T47D (cell line): ENCODE data around the gene FBXO28.
"Not testable (repeated sequence)": the region's sequence is repeated elsewhere in the genome, so short reads cannot be mapped to it uniquely, and the experiment has no call there.

Experiments
- DNase-seq, 2 experiments: peaks; one replicate each; pipeline versions ENCODE4 v3.0.0 to v3.0.0-alpha.2; 2011 to 2012; ENCODE audit warnings: low read depth in 1 of 2, low spot score in 1 of 2
- JUND ChIP-seq: IDR thresholded peaks from 2 replicates; pipeline ENCODE4 v1.6.1; 2012; ENCODE audit warnings: low read depth
- in situ Hi-C: cut with HindIII; loops from 2 replicates; pipeline ENCODE4 v1.10.0; 2016; ENCODE audit warnings: low sequenced_read_pairs, low pct_unique_long_range_greater_than_20kb

FBXO28 gene

DNA sequence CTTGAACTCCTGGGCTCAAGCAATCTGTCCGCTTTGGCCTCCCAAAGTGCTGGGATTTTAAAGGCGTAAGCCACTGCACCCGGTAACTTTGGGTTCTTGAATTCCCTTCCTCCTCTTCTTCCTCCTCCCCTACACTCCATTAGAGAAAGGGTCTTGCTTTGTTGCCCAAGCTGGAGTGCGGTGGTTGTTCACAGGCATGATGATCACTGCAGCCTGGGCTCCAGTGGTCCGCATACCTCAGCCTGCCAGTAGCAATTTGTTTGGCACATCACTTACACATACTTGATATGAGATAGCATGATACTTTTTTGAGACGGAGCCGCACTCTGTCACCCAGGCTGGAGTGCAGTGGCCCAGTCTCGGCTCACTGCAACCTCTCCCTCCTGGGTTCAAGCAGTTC, 71.3 kb downstream of the FBXO28 start:
- TF ChIP-seq JUND, result no peak
- DNase-seq, result no peak
- in situ Hi-C loops, result no loop called here

GRCh38 chr1:224188286-224188685, 74.4 kb downstream of the FBXO28 start:
- no peak for DNase-seq
- in situ Hi-C loops, result no loop called here
- TF ChIP-seq JUND, result no peak

GRCh38 chr1:224189561-224189960, 75.7 kb downstream of the FBXO28 start:
- no peak for TF ChIP-seq JUND
- in situ Hi-C loops, result no loop called here
- no peak for DNase-seq

DNA sequence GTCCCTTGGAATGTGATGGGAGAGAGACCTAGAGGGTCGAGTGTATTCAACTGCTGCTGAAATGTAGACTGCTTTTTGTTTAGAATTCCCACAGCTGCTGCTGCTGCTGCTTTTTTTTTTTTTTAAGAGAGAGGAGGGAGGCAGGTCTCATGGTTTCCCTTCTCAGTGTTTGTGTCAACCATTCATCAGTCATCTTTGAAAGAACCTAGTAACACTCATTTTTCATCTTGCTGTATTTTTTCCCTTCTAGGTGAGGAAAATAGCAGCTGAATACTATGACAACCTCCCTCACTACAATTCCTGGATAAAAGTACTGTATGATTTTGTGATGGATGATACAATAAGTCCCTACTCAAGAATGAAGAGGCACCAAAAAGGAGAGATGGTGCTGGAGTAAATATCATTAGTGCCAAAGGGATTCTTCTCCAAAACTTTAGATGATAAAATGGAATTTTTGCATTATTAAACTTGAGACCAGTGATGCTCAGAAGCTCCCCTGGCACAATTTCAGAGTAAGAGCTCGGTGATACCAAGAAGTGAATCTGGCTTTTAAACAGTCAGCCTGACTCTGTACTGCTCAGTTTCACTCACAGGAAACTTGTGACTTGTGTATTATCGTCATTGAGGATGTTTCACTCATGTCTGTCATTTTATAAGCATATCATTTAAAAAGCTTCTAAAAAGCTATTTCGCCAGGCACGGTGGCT, 78.3 kb downstream of the FBXO28 start:
- TF ChIP-seq JUND, result no peak
- in situ Hi-C loops, result no loop called here
- no peak for DNase-seq

DNA sequence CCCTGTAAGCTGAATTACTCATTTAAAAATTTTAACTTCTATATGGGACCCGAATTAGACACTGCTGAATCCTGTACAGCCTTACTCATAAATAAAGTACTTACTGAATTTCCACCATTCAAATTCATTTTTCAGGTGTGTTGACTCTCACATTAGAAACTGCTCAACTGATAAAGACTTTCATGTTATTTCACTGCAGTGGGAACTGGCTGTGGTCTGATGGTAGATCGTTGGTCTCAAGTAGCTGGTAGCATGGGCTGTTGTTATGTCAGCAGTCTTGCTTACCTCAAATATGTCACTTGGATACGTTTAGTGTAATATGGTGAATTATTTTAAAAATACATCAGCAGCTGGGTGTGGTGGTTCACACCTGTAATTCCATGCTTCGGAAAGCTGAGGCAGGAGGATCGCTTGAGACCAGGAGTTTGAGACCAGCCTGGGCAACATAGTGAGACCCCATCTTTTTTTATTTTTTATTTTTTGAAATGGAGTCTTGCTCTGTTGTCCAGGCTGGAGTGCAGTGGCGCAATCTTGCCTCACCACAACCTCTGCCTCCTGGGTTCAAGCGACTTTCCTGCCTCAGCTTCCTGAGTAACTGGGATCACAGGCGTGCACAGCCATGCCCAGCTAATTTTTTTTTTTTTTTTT, 79.5 kb downstream of the FBXO28 start:
- TF ChIP-seq JUND, result no peak
- DNase-seq, result no peak
- in situ Hi-C loops, result no loop called here

GRCh38 chr1:224196813-224197600, 83.1 kb downstream of the FBXO28 start:
- peak in 1 of 2 experiments; percentile 79 for DNase-seq
- no peak for TF ChIP-seq JUND
- in situ Hi-C loops, result no loop called here

- in situ Hi-C loops, result no loop called here
- no peak for DNase-seq
- no peak for TF ChIP-seq JUND
These were observed 84.7 kb downstream of the FBXO28 start for GRCh38 chr1:224198572-224198971.

GRCh38 chr1:224199679-224200078, 85.8 kb downstream of the FBXO28 start:
- TF ChIP-seq JUND, result no peak
- in situ Hi-C loops, result no loop called here
- peak in 1 of 2 experiments; percentile 85 for DNase-seq

- DNase-seq, result peak in 1 of 2 experiments; percentile 41
- in situ Hi-C loops, result no loop called here
- TF ChIP-seq JUND, result no peak
These were observed 87.5 kb downstream of the FBXO28 start for GRCh38 chr1:224201383-224201782.

- TF ChIP-seq JUND, result no peak
- in situ Hi-C loops, result no loop called here
- DNase-seq, result no peak
These were observed 87.9 kb downstream of the FBXO28 start for GRCh38 chr1:224201853-224202252.

GRCh38 chr1:224203243-224204016, 89.5 kb downstream of the FBXO28 start:
- DNase-seq, result peak in 1 of 2 experiments; percentile 95
- in situ Hi-C loops, result no loop called here
- TF ChIP-seq JUND, result no peak; the same call in 1 of the 2 replicates

DNA sequence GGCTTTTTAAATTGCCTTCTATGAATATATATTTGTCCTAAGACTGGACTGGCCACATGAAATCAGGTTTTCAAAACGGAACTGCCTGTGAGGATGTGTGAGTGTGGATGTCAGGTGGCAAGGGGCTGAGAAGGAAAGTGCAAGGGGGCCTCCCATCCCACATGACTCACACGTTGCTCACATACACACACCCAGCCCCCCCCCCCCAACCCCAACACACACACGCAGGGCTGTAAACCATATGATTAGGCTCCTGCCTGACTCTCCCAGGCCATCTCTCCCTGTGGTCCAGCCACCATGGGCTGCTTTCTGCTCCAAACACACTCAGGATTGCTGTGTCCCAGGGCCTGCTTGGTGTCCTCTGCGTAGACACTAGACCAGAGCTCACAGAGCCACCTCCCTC, 91.5 kb downstream of the FBXO28 start:
- no peak for TF ChIP-seq JUND
- peak in 1 of 2 experiments; percentile 91 for DNase-seq
- in situ Hi-C loops, result no loop called here

DNA sequence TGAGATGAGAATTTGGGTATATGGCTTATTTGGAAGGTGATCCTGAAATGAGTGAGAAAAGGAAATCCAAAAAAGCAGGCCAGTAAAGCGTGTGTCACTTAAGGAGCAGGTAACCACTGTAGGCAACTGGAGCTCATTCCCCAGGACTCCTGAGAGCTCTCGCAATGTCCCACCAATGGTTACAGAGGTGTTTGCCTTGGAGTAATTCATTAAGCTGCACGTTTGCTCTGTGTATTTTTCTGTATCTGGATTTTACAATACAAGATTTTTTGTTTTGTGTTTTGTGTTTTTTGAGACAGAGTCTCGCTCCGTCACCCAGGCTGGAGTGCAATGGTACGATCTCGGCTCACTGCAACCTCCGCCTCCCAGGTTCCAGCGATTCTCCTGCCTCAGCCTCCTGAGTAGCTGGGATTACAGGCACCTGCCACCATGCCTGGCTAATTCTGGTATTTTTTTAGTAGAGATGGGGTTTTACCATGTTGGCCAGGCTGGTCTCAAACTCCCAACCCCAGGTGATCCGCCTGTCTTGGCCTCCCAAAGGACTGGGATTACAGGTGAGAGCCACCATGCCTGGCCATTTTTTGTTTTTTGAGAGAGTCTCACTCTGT, 92.1 kb downstream of the FBXO28 start:
- in situ Hi-C loops, DNase-seq: not testable (repeated sequence)
